ENCODE data around the gene RNF4. TPM values are rescaled to one million over a fixed set of nuclear protein-coding genes. Genes with fewer than 3 reads are reported as not detected.

Gene RNF4
- total RNA-seq, 1 experiment from 2014 or later, result 92.0 TPM

GRCh38 chr4:2443956-2444740 lies 24.8 kb upstream of the RNF4 start:
- Mint-ChIP-seq H3K9me3 (no peaks in the 10 kb centered on the region), H3K4me3 (no peak overlapping the region), H3K27me3 (ENCODE audit: low read depth) (no peaks in the 10 kb centered on the region; the same call in 1 of the 2 replicates), H3K4me1 (peaks cover 0 to 4% of the 10 kb centered on the region in 2 experiments; a peak in 3 of 4 replicates), H3K27ac (no peak overlapping the region; a peak in 1 of 7 replicates), H3K36me3 (ENCODE audit: insufficient read depth in 1 of 3, low read depth in 3 of 3) (no peaks in the 10 kb centered on the region)
- Histone ChIP-seq H4K8ac (replicated peaks; ENCODE audit: insufficient read length, low read depth, low read length) (no peak overlapping the region), H3K79me1 (ENCODE audit: insufficient read depth, low read depth, low read length, poor library complexity, severe bottlenecking) (no peaks in the 10 kb centered on the region), H3K14ac (ENCODE audit: insufficient read depth, low read length) (no peak overlapping the region), H3K4ac (ENCODE audit: low read depth, low read length) (no peak overlapping the region), H3K4me1 (ENCODE audit: insufficient read depth, low read length) (no peaks in the 10 kb centered on the region; the same call in 1 of the 2 replicates), H4K20me1 (ENCODE audit: control insufficient read depth, insufficient read depth, insufficient read length) (no peaks in the 10 kb centered on the region), H2BK120ac (ENCODE audit: low read depth, low read length, poor library complexity, severe bottlenecking) (no peak overlapping the region), H2BK15ac (ENCODE audit: low read depth, low read length) (no peak overlapping the region), H3K79me2 (ENCODE audit: insufficient read depth, low read length) (no peaks in the 10 kb centered on the region), H2AFZ (ENCODE audit: low read length) (no peak overlapping the region), H4K5ac (ENCODE audit: insufficient read length, low read depth, low read length) (no peak overlapping the region), H4K91ac (ENCODE audit: insufficient read length, low read depth, low read length) (no peak overlapping the region), H3K9ac (ENCODE audit: extremely low read depth, insufficient read length, low read length) (no peak overlapping the region), H3K9me3 (ENCODE audit: control insufficient read depth, low read depth, low read length) (no peaks in the 10 kb centered on the region), H3K23me2 (ENCODE audit: insufficient read length, low read depth, low read length, poor library complexity, severe bottlenecking) (no peaks in the 10 kb centered on the region), H3T11ph (ENCODE audit: low read length) (no peak overlapping the region), H3K27me3 (ENCODE audit: insufficient read depth, low read length) (no peaks in the 10 kb centered on the region), H3K18ac (ENCODE audit: insufficient read length, low read depth, low read length) (no peak overlapping the region), H2BK5ac (ENCODE audit: insufficient read length, low read length) (no peak overlapping the region), H2AK5ac (ENCODE audit: insufficient read length, low read length) (no peak overlapping the region), H3K23ac (ENCODE audit: insufficient read length, low read depth, low read length) (no peak overlapping the region), H3K4me2 (ENCODE audit: insufficient read depth, insufficient read length, low read length) (no peak overlapping the region), H3K56ac (ENCODE audit: insufficient read length, low read depth, low read length) (no peak overlapping the region), H3K27ac (ENCODE audit: insufficient read length, low read depth, low read length) (no peak overlapping the region), H2BK20ac (ENCODE audit: low read depth, low read length, poor library complexity, severe bottlenecking) (no peak overlapping the region), H2BK12ac (ENCODE audit: insufficient read length, low read depth, low read length) (no peak overlapping the region)
- DNase-seq, result no peak
- WGBS (ENCODE audit: extremely low coverage, insufficient read length, low lambda C conversion rate), result no CpG with 5 or more reads among the region's 7 CpGs
- no peak for TF ChIP-seq CTCF (conservative IDR thresholded peaks at IDR 0.05)
